ENCODE measurements around the gene ALKBH8.

ALKBH8 gene

GRCh38 chr11:107453594-107454286 is 111.8 kb downstream of the ALKBH8 start:
- no peak for DNase-seq (ENCODE audit: low spot score)
- TF ChIP-seq, protein P1, sequence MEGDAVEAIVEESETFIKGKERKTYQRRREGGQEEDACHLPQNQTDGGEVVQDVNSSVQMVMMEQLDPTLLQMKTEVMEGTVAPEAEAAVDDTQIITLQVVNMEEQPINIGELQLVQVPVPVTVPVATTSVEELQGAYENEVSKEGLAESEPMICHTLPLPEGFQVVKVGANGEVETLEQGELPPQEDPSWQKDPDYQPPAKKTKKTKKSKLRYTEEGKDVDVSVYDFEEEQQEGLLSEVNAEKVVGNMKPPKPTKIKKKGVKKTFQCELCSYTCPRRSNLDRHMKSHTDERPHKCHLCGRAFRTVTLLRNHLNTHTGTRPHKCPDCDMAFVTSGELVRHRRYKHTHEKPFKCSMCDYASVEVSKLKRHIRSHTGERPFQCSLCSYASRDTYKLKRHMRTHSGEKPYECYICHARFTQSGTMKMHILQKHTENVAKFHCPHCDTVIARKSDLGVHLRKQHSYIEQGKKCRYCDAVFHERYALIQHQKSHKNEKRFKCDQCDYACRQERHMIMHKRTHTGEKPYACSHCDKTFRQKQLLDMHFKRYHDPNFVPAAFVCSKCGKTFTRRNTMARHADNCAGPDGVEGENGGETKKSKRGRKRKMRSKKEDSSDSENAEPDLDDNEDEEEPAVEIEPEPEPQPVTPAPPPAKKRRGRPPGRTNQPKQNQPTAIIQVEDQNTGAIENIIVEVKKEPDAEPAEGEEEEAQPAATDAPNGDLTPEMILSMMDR (IDR thresholded peaks at IDR 0.05; ENCODE audit: extremely low read depth, missing control alignments) = no peak

All from GM20000 (cell line).